Trophoblast cell (in vitro differentiated cells and primary cell): Measurements from ENCODE around the gene FBXW11.

ENCODE experiments used
- DNase-seq, 2 donors: peaks; one replicate each; pipeline ENCODE4 v3.0.0-alpha.2; 2016
- H2AFZ ChIP-seq: 2 replicates; pipeline ENCODE4 v1.6.1; 2013; ENCODE audit warnings: low read length, moderate library complexity, mild to moderate bottlenecking; ENCODE audit not compliant: insufficient read depth, poor library complexity
- H2AK5ac ChIP-seq: 2 replicates; pipeline ENCODE4 v1.6.1; 2013; ENCODE audit warnings: mild to moderate bottlenecking, low read length
- H2BK120ac ChIP-seq: 2 replicates; pipeline ENCODE4 v1.6.1; 2013; ENCODE audit warnings: low read length, mild to moderate bottlenecking, moderate library complexity; ENCODE audit not compliant: insufficient read depth, poor library complexity
- H2BK12ac ChIP-seq: 2 replicates; pipeline ENCODE4 v1.6.1; 2013; ENCODE audit warnings: mild to moderate bottlenecking, low read length, moderate library complexity
- H2BK5ac ChIP-seq: 2 replicates; pipeline ENCODE4 v1.6.1; 2013; ENCODE audit warnings: low read length, low read depth, moderate library complexity, mild to moderate bottlenecking; ENCODE audit not compliant: poor library complexity
- H3K14ac ChIP-seq: 2 replicates; pipeline ENCODE4 v1.6.1; 2013; ENCODE audit warnings: mild to moderate bottlenecking, low read length
- H3K18ac ChIP-seq: 2 replicates; pipeline ENCODE4 v1.6.1; 2013; ENCODE audit warnings: mild to moderate bottlenecking, low read length
- H3K23ac ChIP-seq: 2 replicates; pipeline ENCODE4 v1.6.1; 2013; ENCODE audit warnings: low read length
- H3K27ac ChIP-seq: 2 replicates; pipeline ENCODE4 v1.5.1; 2013; ENCODE audit warnings: low read depth, mild to moderate bottlenecking, inconsistent platforms, low read length, moderate library complexity
- H3K27me3 ChIP-seq: 2 replicates; pipeline ENCODE4 v1.6.1; 2013; ENCODE audit warnings: inconsistent platforms, mild to moderate bottlenecking, low read length, moderate library complexity; ENCODE audit not compliant: insufficient read depth
- H3K36me3 ChIP-seq, 2 experiments: 1 replicate in 1 of 2; 2 replicates in 1 of 2; pipeline ENCODE4 v1.6.1; 2013; ENCODE audit warnings: low read length in 2 of 2, mild to moderate bottlenecking in 2 of 2, moderate library complexity in 1 of 2; ENCODE audit not compliant: insufficient read depth in 2 of 2, control insufficient read depth in 1 of 2
- H3K4ac ChIP-seq: 2 replicates; pipeline ENCODE4 v1.6.1; 2013; ENCODE audit warnings: low read depth, mild to moderate bottlenecking, low read length, moderate library complexity
- H3K4me1 ChIP-seq, 2 experiments: 1 replicate in 1 of 2; 2 replicates in 1 of 2; pipeline ENCODE4 v1.6.1; 2013; ENCODE audit warnings: low read length in 2 of 2, mild to moderate bottlenecking in 2 of 2, moderate library complexity in 1 of 2; ENCODE audit not compliant: insufficient read depth in 2 of 2, control insufficient read depth in 1 of 2
- H3K4me2 ChIP-seq: 2 replicates; pipeline ENCODE4 v1.6.1; 2013; ENCODE audit warnings: inconsistent platforms, mild to moderate bottlenecking, low read length, moderate library complexity
- H3K4me3 ChIP-seq: 2 replicates; pipeline ENCODE4 v1.5.1; 2013; ENCODE audit warnings: mild to moderate bottlenecking, low read depth, low read length, inconsistent platforms
- H3K79me1 ChIP-seq: one replicate; pipeline ENCODE4 v1.6.1; 2013; ENCODE audit warnings: low read length
- H3K79me2 ChIP-seq: 2 replicates; pipeline ENCODE4 v1.6.1; 2013; ENCODE audit warnings: low read length, mild to moderate bottlenecking; ENCODE audit not compliant: control insufficient read depth, insufficient read depth, poor library complexity
- H3K9ac ChIP-seq: 2 replicates; pipeline ENCODE4 v1.6.1; 2013; ENCODE audit warnings: mild to moderate bottlenecking, low read length
- H3K9me3 ChIP-seq: 2 replicates; pipeline ENCODE4 v1.6.1; 2013; ENCODE audit warnings: low read depth, mild to moderate bottlenecking, control low read depth, inconsistent platforms, low read length; ENCODE audit not compliant: insufficient read depth
- H4K12ac ChIP-seq: 2 replicates; pipeline ENCODE4 v1.6.1; 2013; ENCODE audit warnings: low read depth, mild to moderate bottlenecking, low read length, moderate library complexity
- H4K8ac ChIP-seq: 2 replicates; pipeline ENCODE4 v1.6.1; 2013; ENCODE audit warnings: low read depth, mild to moderate bottlenecking, low read length, moderate library complexity
- H4K91ac ChIP-seq: one replicate; pipeline ENCODE4 v1.6.1; 2013; ENCODE audit warnings: low read depth, mild to moderate bottlenecking, low read length, moderate library complexity
- WGBS: extraction: QIAGEN DNeasy Blood & Tissue Kit; methylation state at CpG from one replicate; pipeline ENCODE4 v1.1.7; 2013; ENCODE audit warnings: missing lambda C conversion rate; ENCODE audit not compliant: insufficient read length, insufficient coverage; ENCODE audit errors: extremely low coverage; 5-methylcytosine and 5-hydroxymethylcytosine counted together

FBXW11 gene

GRCh38 chr5:171846323-171846722 is 160.1 kb downstream of the FBXW11 start:
- no peak overlapping the region for H3K18ac ChIP-seq
- no peak overlapping the region for H3K23ac ChIP-seq
- H3K9ac ChIP-seq = no peak overlapping the region
- no peak overlapping the region for H4K91ac ChIP-seq
- H2BK5ac ChIP-seq = no peak overlapping the region
- H3K4me1 ChIP-seq = peaks cover 13 to 20% of the 10 kb centered on the region in 2 experiments
- H2BK12ac ChIP-seq = no peak overlapping the region
- no CpG with 5 or more reads among the region's 10 CpGs for WGBS
- H2BK120ac ChIP-seq = no peak overlapping the region
- H3K36me3 ChIP-seq = peaks cover 0 to 2% of the 10 kb centered on the region in 2 experiments
- H3K27ac ChIP-seq = no peak overlapping the region
- H3K4ac ChIP-seq = no peak overlapping the region
- no peaks in the 10 kb centered on the region for H3K79me2 ChIP-seq
- H3K4me3 ChIP-seq = no peak overlapping the region
- DNase-seq = no peak
- H3K14ac ChIP-seq = no peak overlapping the region
- H3K27me3 ChIP-seq = no peaks in the 10 kb centered on the region
- no peak overlapping the region for H2AK5ac ChIP-seq
- peak overlapping the region; percentile 5 for H4K12ac ChIP-seq
- H3K79me1 ChIP-seq = no peaks in the 10 kb centered on the region
- H2AFZ ChIP-seq = no peak overlapping the region
- no peak overlapping the region for H3K4me2 ChIP-seq
- H4K8ac ChIP-seq = no peak overlapping the region
- H3K9me3 ChIP-seq = no peaks in the 10 kb centered on the region

- no peak overlapping the region for H4K91ac ChIP-seq
Measured at GRCh38 chr5:171845857-171846256, 160.6 kb downstream of the FBXW11 start.

GRCh38 chr5:171845040-171845630 is 161.3 kb downstream of the FBXW11 start:
- Histone ChIP-seq H3K9me3 (no peaks in the 10 kb centered on the region), H3K23ac (no peak overlapping the region), H2AK5ac (no peak overlapping the region), H3K79me1 (no peaks in the 10 kb centered on the region), H3K4me2 (no peak overlapping the region), H3K36me3 (peaks cover 0 to 2% of the 10 kb centered on the region in 2 experiments), H4K8ac (no peak overlapping the region), H3K4me3 (no peak overlapping the region), H2BK12ac (no peak overlapping the region), H4K12ac (no peak overlapping the region), H2BK120ac (no peak overlapping the region), H3K14ac (no peak overlapping the region), H3K9ac (no peak overlapping the region), H3K4me1 (peaks cover 7 to 10% of the 10 kb centered on the region in 2 experiments), H4K91ac (no peak overlapping the region), H2AFZ (no peak overlapping the region), H3K27me3 (no peaks in the 10 kb centered on the region), H2BK5ac (no peak overlapping the region), H3K18ac (no peak overlapping the region), H3K79me2 (no peaks in the 10 kb centered on the region), H3K4ac (no peak overlapping the region), H3K27ac (no peak overlapping the region)
- no peak for DNase-seq
- no CpG with 5 or more reads among the region's 11 CpGs for WGBS

More at GRCh38 chr5:171845857-171846256, 160.6 kb downstream of the FBXW11 start:
- Histone ChIP-seq H2BK5ac (no peak overlapping the region), H3K27me3 (no peaks in the 10 kb centered on the region), H3K4me1 (peaks cover 11 to 16% of the 10 kb centered on the region in 2 experiments), H3K4me3 (no peak overlapping the region), H3K9ac (no peak overlapping the region), H4K12ac (no peak overlapping the region), H3K9me3 (no peaks in the 10 kb centered on the region), H3K79me2 (no peaks in the 10 kb centered on the region), H3K14ac (no peak overlapping the region), H3K79me1 (no peaks in the 10 kb centered on the region), H2BK120ac (no peak overlapping the region), H2BK12ac (no peak overlapping the region), H2AFZ (no peak overlapping the region), H2AK5ac (no peak overlapping the region), H4K8ac (no peak overlapping the region), H3K27ac (no peak overlapping the region), H3K4ac (no peak overlapping the region), H3K4me2 (no peak overlapping the region), H3K36me3 (peaks cover 0 to 2% of the 10 kb centered on the region in 2 experiments), H3K18ac (no peak overlapping the region), H3K23ac (no peak overlapping the region)
- DNase-seq = peak in 1 of 2 donors; percentile 24
- no CpG with 5 or more reads among the region's 3 CpGs for WGBS

GRCh38 chr5:171842777-171843328 is 163.6 kb downstream of the FBXW11 start:
- no peak overlapping the region for H2BK12ac ChIP-seq
- H3K27ac ChIP-seq = no peak overlapping the region
- H3K79me1 ChIP-seq = no peaks in the 10 kb centered on the region
- no peak overlapping the region for H2AFZ ChIP-seq
- H3K4me2 ChIP-seq = no peak overlapping the region
- H2AK5ac ChIP-seq = no peak overlapping the region
- no peak overlapping the region for H4K12ac ChIP-seq
- no peaks in the 10 kb centered on the region for H3K79me2 ChIP-seq
- H3K4me1 ChIP-seq = peaks cover under 1 to 2% of the 10 kb centered on the region in 2 experiments
- no peaks in the 10 kb centered on the region for H3K27me3 ChIP-seq
- no peak overlapping the region for H2BK120ac ChIP-seq
- no peak overlapping the region for H3K9ac ChIP-seq
- H3K18ac ChIP-seq = no peak overlapping the region
- WGBS = no CpG with 5 or more reads among the region's 5 CpGs
- no peak overlapping the region for H3K23ac ChIP-seq
- H3K14ac ChIP-seq = no peak overlapping the region
- no peaks in the 10 kb centered on the region for H3K9me3 ChIP-seq
- H3K4me3 ChIP-seq = no peak overlapping the region
- no peak overlapping the region for H2BK5ac ChIP-seq
- no peak overlapping the region for H4K8ac ChIP-seq
- DNase-seq = no peak
- no peak overlapping the region for H3K4ac ChIP-seq
- H4K91ac ChIP-seq = no peak overlapping the region
- H3K36me3 ChIP-seq = peaks cover 0 to 2% of the 10 kb centered on the region in 2 experiments
